Smooth muscle cell (in vitro differentiated cells): ENCODE results near the gene RNPEPL1. TPM values are rescaled to one million over a fixed set of nuclear protein-coding genes. Genes with fewer than 3 reads are reported as not detected.

Source experiments
- DNase-seq: peaks from one replicate; lab custom pipeline; 2025; ENCODE audit not compliant: unreplicated experiment; lab: John Stamatoyannopoulos, UW
- H2AFZ ChIP-seq: fragments of 200-600 bp; sonication (generic); 2 replicates; pipeline ENCODE4 v1.6.0; 2016; ENCODE audit warnings: antibody characterized with exemption, low read depth, mild to moderate bottlenecking
- H3F3A ChIP-seq: fragments of 200-600 bp; sonication (generic); 2 replicates; pipeline ENCODE4 v1.6.0; 2017; ENCODE audit warnings: antibody characterized with exemption, low read depth
- H3K27ac ChIP-seq: fragments of 200-600 bp; sonication (generic); 2 replicates; pipeline ENCODE4 v1.5.1; 2016; ENCODE audit warnings: low read depth, mild to moderate bottlenecking
- H3K27me3 ChIP-seq: fragments of 200-600 bp; sonication (generic); 2 replicates; pipeline ENCODE4 v1.6.1; 2016; ENCODE audit warnings: low read depth, mild to moderate bottlenecking
- H3K36me3 ChIP-seq: fragments of 200-600 bp; sonication (generic); 2 replicates; pipeline ENCODE4 v1.5.1; 2016; ENCODE audit warnings: low read depth
- H3K4me1 ChIP-seq: fragments of 200-600 bp; sonication (generic); 2 replicates; pipeline ENCODE4 v1.5.1; 2016; ENCODE audit warnings: low read depth
- H3K4me2 ChIP-seq: fragments of 200-600 bp; sonication (generic); 2 replicates; pipeline ENCODE4 v1.6.0; 2016; ENCODE audit warnings: mild to moderate bottlenecking
- H3K4me3 ChIP-seq: fragments of 200-600 bp; sonication (generic); 2 replicates; pipeline ENCODE4 v1.5.1; 2016; ENCODE audit warnings: mild to moderate bottlenecking
- H3K79me2 ChIP-seq: fragments of 200-600 bp; sonication (generic); 2 replicates; pipeline ENCODE4 v1.6.0; 2016; ENCODE audit warnings: low read depth, mild to moderate bottlenecking
- H3K9ac ChIP-seq: fragments of 200-600 bp; sonication (generic); 2 replicates; pipeline ENCODE4 v1.6.0; 2016; ENCODE audit warnings: low read depth
- H3K9me3 ChIP-seq: fragments of 200-600 bp; sonication (generic); replicated peaks from 2 replicates; pipeline ENCODE4 v1.5.1; 2016; ENCODE audit warnings: low read depth
- H4K20me1 ChIP-seq: fragments of 200-600 bp; sonication (generic); 2 replicates; pipeline ENCODE4 v1.6.0; 2016; ENCODE audit warnings: low read depth
- CTCF ChIP-seq: fragments of 200-600 bp; sonication (generic); IDR thresholded peaks from 2 replicates; pipeline ENCODE4 v1.5.1; 2017; ENCODE audit warnings: borderline replicate concordance, mild to moderate bottlenecking, antibody characterized with exemption; ENCODE audit not compliant: insufficient read depth, poor library complexity, severe bottlenecking
- WGBS: methylation state at CpG from one replicate; pipeline ENCODE4 v1.1.7; 2016; ENCODE audit warnings: low lambda C conversion rate; 5-methylcytosine and 5-hydroxymethylcytosine counted together
- polyA plus RNA-seq: library from polyadenylated mRNA; unstranded; fragments of >200 nt; fragmentation: Nextera tagmentation; extraction: Ambion mirVana; gene quantifications from 2 replicates; pipeline ENCODE4 v1.2.1, GENCODE V29; 2016
- total RNA-seq: library from RNA; depleted of rRNA; stranded (reverse); fragments of >200 nt; gene quantifications from 2 replicates; pipeline ENCODE4 v1.2.3, GENCODE V29; 2014

The RNPEPL1 gene
- total and polyA plus RNA-seq, 2 experiments from 2014 or later: 15.3 to 40.9 TPM

GRCh38 chr2:240567137-240567871, 980 bp upstream of the RNPEPL1 start:
- H3K27me3 ChIP-seq: no peaks in the 10 kb centered on the region
- H3K4me1 ChIP-seq: peaks cover 11% of the 10 kb centered on the region
- H3K9ac ChIP-seq: no peak overlapping the region
- peaks cover 8% of the 10 kb centered on the region for H4K20me1 ChIP-seq
- no peak for DNase-seq
- no peaks in the 10 kb centered on the region for H3K36me3 ChIP-seq
- WGBS: 59% methylated on average over 26 of the region's 26 CpGs
- no peak overlapping the region for H3K27ac ChIP-seq
- H3K4me3 ChIP-seq: peak overlapping the region; percentile 68
- peaks cover 15% of the 10 kb centered on the region for H3F3A ChIP-seq
- H3K79me2 ChIP-seq: no peaks in the 10 kb centered on the region
- H3K4me2 ChIP-seq: peak overlapping the region; percentile 98
- no peak for TF ChIP-seq CTCF
- no peaks in the 10 kb centered on the region for H3K9me3 ChIP-seq
- H2AFZ ChIP-seq: peak overlapping the region; percentile 87

GRCh38 chr2:240568678-240569522, 616 bp downstream of the RNPEPL1 start:
- H3K27ac ChIP-seq: no peak overlapping the region

GRCh38 chr2:240569523-240569997, 1.3 kb downstream of the RNPEPL1 start:
- no peak for DNase-seq

More at GRCh38 chr2:240568678-240569522, 616 bp downstream of the RNPEPL1 start:
- H3F3A ChIP-seq: peaks cover 9% of the 10 kb centered on the region
- H3K4me3 ChIP-seq: peak overlapping the region; percentile 55
- no peaks in the 10 kb centered on the region for H3K36me3 ChIP-seq
- peak overlapping the region; percentile 87 for H3K4me2 ChIP-seq
- H3K9ac ChIP-seq: no peak overlapping the region
- H4K20me1 ChIP-seq: peaks cover 8% of the 10 kb centered on the region
- no peaks in the 10 kb centered on the region for H3K27me3 ChIP-seq
- 9% methylated on average over 50 of the region's 93 CpGs for WGBS
- no peak for TF ChIP-seq CTCF
- DNase-seq: no peak
- H3K79me2 ChIP-seq: no peaks in the 10 kb centered on the region
- no peaks in the 10 kb centered on the region for H3K9me3 ChIP-seq
- peaks cover 11% of the 10 kb centered on the region for H3K4me1 ChIP-seq
- H2AFZ ChIP-seq: no peak overlapping the region

More at GRCh38 chr2:240569523-240569997, 1.3 kb downstream of the RNPEPL1 start:
- peaks cover 11% of the 10 kb centered on the region for H3K4me1 ChIP-seq
- H3K9me3 ChIP-seq: no peaks in the 10 kb centered on the region
- WGBS: 94% methylated on average over 9 of the region's 9 CpGs
- H4K20me1 ChIP-seq: peaks cover 8% of the 10 kb centered on the region
- no peak overlapping the region for H3K9ac ChIP-seq
- H3K27me3 ChIP-seq: no peaks in the 10 kb centered on the region
- no peak overlapping the region for H2AFZ ChIP-seq
- no peaks in the 10 kb centered on the region for H3K36me3 ChIP-seq
- peak overlapping the region; percentile 87 for H3K4me2 ChIP-seq
- TF ChIP-seq CTCF: no peak
- no peak overlapping the region for H3K27ac ChIP-seq
- no peaks in the 10 kb centered on the region for H3K79me2 ChIP-seq
- peaks cover 9% of the 10 kb centered on the region for H3F3A ChIP-seq
- peak overlapping the region; percentile 55 for H3K4me3 ChIP-seq
